GM11168 (cell line): ENCODE data around the gene TESPA1.
"Not testable (repeated sequence)": the region's sequence is repeated elsewhere in the genome, so short reads cannot be mapped to it uniquely, and the experiment has no call there.

Experiments used
- in situ Hi-C: fragments of 300-500 bp; cut with MboI; formaldehyde crosslinking; loops from one replicate; pipeline ENCODE4 v1.12.0; 2022; ENCODE audit warnings: low sequenced_read_pairs; ENCODE audit not compliant: unreplicated experiment

The TESPA1 gene

GRCh38 chr12:54986773-54987172 lies 2.2 kb upstream of the TESPA1 start:
- in situ Hi-C loops, result not testable (repeated sequence)

GRCh38 chr12:54983536-54984101 lies 943 bp downstream of the TESPA1 start:
- in situ Hi-C loops, result no loop called here

GRCh38 chr12:54981796-54982195 lies 2.8 kb downstream of the TESPA1 start:
- in situ Hi-C loops, result no loop called here

GRCh38 chr12:54980341-54980740 lies 4.2 kb downstream of the TESPA1 start:
- in situ Hi-C loops, result no loop called here

GRCh38 chr12:54977857-54978256 lies 6.7 kb downstream of the TESPA1 start:
- in situ Hi-C loops, result no loop called here

GRCh38 chr12:54977155-54977554 lies 7.4 kb downstream of the TESPA1 start:
- in situ Hi-C loops, result no loop called here

GRCh38 chr12:54975875-54976274 lies 8.7 kb downstream of the TESPA1 start:
- in situ Hi-C loops, result no loop called here

- in situ Hi-C loops, result no loop called here
These were observed 9.3 kb downstream of the TESPA1 start for GRCh38 chr12:54975272-54975671.

- in situ Hi-C loops, result no loop called here
These were observed 10.3 kb downstream of the TESPA1 start for GRCh38 chr12:54974279-54974678.

- in situ Hi-C loops, result no loop called here
These were observed 11.0 kb downstream of the TESPA1 start for GRCh38 chr12:54973556-54973955.

GRCh38 chr12:54970741-54971140 lies 13.8 kb downstream of the TESPA1 start:
- in situ Hi-C loops, result no loop called here

GRCh38 chr12:54968181-54968730 lies 16.3 kb downstream of the TESPA1 start:
- in situ Hi-C loops, result no loop called here

- in situ Hi-C loops, result no loop called here
These were observed 17.1 kb downstream of the TESPA1 start for GRCh38 chr12:54967461-54967860.

- in situ Hi-C loops, result no loop called here
These were observed 23.4 kb downstream of the TESPA1 start for GRCh38 chr12:54961190-54961589.

- in situ Hi-C loops, result loop anchor here (10.0 kb wide), 2 partner anchors 105 to 215 kb away; partner anchors contain the start of gene MUCL1
These were observed 25.1 kb downstream of the TESPA1 start for GRCh38 chr12:54959291-54960018.

GRCh38 chr12:54958048-54958658 lies 26.4 kb downstream of the TESPA1 start:
- in situ Hi-C loops, result loop anchor here (10.0 kb wide), 2 partner anchors 103 to 213 kb away; partner anchors contain the start of gene MUCL1

GRCh38 chr12:54956818-54957641 lies 27.5 kb downstream of the TESPA1 start:
- in situ Hi-C loops, result loop anchor here (10.0 kb wide), 2 partner anchors 102 to 212 kb away; partner anchors contain the start of gene MUCL1

- in situ Hi-C loops, result loop anchor here (10.0 kb wide), 2 partner anchors 102 to 212 kb away; partner anchors contain the start of gene MUCL1
These were observed 28.2 kb downstream of the TESPA1 start for GRCh38 chr12:54956322-54956721.

- in situ Hi-C loops, result loop anchor here (10.0 kb wide), 2 partner anchors 100 to 210 kb away; partner anchors contain the start of gene MUCL1
These were observed 29.8 kb downstream of the TESPA1 start for GRCh38 chr12:54954801-54955200.

GRCh38 chr12:54954228-54954627 lies 30.3 kb downstream of the TESPA1 start:
- in situ Hi-C loops, result loop anchor here (10.0 kb wide), 2 partner anchors 99 to 209 kb away; partner anchors contain the start of gene MUCL1
